Myocyte (in vitro differentiated cells): ENCODE results near the gene SLC45A1. TPM values are rescaled to one million over a fixed set of nuclear protein-coding genes. Genes with fewer than 3 reads are reported as not detected.
A peak's percentile ranks its signal among the peaks of the same experiment; 100 is the strongest.

ENCODE experiments used
- DNase-seq: peaks from one replicate; pipeline ENCODE4 v3.0.0-alpha.2; 2012; ENCODE audit warnings: low read depth
- total RNA-seq: library from RNA; depleted of rRNA; stranded (reverse); fragments of >200 nt; gene quantifications from 2 replicates; pipeline ENCODE4 v1.2.3, GENCODE V29; 2014

SLC45A1 gene
- total RNA-seq, 1 donor from 2014 or later = 0.70 TPM

DNA sequence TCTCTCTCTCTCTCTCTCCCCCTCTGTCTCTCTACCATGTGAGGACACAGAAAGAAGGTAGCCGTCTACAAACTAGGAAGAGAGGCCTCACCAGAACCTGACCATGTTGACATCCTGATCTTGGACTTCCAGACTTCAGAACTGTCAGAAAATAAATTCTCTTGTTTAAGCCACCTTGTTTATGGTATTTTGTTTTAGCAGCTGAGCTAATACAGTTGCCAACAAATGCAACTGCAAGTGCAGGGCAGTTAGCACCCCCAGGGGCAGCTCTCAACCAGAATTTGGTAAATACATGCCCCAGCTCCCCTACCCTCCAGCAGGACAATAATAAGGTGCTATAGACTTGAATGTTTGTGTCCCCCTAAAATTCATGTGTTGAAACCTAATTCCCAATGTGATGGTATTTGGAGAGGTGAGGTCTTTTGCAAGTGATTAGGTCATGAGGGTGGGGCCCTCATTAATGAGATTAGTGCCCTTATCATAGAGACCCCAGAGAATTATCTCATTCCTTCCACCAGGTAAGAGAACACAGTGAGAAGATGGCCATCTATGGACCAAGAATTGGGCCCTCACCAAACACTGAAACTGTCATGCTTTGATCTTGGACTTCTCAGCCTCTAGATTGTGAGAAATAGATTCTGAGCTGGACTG lies 6.7 kb upstream of the SLC45A1 start:
- no peak for DNase-seq

DNA sequence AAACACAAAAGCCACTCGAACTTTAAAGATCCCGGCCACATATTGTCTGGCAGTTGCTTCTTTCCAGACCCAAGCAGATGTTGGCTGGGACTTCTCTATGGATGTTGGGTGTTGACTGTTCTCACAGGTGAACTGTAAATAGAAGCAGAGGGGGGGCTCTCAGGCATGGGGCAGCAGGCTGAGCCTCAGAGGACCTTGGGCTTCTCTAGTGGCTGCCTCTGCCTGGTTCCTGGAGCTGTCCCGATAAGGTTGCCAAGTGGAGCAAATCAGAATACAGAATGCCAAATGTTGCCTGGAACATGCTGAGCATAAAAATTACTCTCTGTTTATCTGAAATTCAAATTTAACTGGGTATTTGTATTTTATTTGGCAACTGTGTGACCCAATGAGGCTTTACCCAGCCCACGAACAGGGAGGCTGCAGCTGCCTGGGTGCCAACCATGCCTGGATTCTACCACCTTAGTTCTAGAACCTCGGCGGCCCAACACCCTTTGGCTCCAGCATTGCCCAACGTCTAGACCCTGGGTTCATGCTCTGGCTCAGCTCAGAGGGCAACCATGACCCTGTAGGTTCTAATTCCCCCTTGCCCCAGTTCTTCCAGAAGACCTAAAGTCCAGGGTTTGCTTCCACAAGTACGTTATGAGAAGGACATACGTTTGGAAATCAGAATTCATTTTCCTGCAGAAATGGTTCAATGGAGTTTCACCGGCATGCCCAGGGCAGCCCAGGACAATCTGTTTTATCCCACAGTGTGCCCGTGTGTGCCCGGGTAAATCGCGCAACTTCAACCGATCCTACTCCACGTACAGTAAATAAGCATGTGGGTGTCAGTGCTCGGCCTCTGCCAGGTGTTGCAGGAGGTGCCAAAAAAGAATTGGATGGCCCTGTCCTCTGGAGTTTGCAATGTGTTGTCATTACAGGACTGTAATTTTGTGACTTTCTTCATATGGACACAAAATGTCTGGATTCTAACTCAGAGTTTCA lies 5.4 kb upstream of the SLC45A1 start:
- DNase-seq = no peak

DNA sequence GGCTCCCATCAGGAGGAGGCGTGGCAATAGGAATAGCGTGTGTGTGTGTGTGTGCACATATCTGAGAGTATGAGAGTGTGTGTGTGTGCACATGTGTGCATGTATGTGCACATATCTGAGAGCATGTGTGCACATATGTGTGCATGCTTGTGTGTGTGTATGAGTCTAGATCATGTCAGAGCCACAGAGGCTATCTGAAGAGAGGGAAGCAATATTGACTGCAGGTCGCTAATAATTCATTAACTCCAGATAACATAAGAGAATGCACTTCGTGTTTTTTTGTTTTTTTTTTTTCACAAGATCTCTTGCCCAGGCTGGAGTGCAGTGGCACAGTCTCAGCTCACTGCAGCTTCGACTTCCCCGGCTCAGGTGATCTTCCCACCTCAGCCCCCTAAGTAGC lies 4.7 kb upstream of the SLC45A1 start:
- no peak for DNase-seq

DNA sequence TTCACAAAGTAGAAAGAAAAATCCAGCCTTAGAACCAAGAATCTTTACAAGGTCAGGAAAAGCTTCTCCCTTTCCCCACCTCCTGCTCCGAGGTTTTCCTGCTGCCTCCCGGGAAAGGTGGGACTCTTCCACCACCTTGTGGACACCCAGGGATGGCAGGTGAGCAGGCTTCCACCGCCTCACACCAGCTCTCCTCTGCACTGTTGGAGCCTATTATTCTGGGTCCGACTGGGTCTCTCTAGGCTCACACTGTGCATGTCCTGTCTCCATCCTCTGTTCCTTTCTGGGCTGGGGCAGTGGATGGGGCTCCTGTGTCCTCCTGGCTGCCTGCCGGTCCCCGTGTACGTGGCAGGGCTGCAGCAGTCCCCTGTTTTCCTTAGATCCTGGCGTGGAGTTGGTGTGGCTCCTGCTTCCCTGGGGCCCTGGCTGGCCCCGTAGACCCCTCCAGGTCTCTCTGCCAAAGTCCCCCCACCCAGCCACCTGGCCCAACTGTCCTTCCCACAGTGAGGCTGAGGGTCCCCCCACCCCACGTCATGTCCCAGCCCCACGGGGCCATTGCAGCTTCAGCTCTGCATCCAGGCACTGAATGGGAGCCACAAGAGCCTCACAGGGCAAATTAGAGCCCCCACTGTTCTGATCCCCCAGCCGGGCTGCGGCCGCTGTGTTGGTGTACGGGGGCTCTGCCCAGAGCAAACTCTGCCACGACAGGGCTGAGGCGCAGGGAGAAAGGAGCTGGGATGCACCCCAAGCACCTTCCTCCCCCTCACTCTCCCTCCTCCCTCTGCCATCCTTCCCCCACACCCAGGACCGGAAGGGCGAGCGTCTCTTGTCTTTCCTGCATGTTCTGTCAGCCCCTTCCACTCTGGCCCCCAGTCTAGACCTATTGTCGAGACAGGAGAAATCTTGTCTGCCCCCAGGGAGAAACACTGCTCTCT lies 3.3 kb upstream of the SLC45A1 start:
- DNase-seq = peak; percentile 77

DNA sequence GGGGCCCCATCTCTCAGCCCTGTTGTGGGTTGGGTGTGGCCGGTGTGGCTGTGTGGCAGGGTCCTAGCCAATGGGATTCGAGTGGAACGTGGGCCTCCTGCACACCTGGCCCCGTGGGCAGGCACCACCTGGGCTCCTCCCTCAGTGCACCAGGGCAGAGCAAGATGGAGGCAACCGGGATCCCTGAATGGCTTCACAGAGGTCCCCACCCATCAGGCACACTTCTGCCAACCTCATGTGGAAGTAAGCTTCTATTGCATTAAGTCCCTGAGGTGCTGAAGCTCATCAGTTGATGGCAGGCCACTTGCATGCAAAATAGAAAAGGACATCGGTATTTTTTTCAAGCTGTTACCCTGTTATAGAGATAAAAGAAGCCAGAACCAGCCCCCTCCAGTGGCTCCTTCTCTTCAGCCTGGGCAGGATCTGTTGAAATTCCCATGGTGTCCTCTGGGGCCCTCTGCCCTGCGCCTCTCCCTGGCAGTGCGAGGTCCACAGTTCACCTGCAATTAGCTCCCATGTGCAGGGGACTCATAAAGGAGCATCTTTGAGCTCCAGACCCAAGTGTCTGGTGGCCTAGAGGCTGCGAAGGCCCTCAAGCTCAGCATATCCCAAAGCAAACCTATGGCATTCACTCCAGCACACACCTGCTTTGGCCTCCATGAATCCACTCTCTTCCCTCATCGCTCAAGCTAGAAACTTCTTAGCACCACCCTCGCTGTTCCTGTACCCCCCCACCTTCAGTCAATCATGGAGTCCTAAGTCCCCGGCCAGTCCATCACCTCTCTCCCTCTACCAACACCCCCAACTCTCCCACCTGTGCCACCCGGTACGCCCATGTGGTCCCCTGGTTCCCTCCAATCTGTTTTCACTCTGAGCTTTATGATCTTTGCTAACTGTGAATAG lies 2.1 kb upstream of the SLC45A1 start:
- DNase-seq = no peak

DNA sequence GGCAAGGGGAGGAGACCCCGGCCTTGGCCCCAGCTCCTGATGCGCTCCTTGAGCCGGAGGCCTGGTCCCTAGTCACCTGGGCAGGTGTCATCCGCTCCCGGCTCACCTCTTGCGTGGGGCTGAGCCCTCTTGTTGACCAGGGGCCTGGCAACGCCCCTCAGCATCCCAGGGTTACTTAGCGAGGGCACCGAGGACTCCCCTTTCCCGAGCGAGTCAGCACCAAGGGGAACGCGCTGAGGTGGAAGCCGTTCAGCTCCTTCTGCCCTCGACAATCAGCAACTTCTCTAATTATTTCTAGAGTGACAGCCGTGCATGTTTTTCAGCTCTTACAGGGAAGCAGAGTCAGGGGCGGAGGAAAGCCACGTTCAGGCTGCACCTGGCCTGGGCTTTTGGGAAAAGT lies 522 bp downstream of the SLC45A1 start:
- DNase-seq = no peak

DNA sequence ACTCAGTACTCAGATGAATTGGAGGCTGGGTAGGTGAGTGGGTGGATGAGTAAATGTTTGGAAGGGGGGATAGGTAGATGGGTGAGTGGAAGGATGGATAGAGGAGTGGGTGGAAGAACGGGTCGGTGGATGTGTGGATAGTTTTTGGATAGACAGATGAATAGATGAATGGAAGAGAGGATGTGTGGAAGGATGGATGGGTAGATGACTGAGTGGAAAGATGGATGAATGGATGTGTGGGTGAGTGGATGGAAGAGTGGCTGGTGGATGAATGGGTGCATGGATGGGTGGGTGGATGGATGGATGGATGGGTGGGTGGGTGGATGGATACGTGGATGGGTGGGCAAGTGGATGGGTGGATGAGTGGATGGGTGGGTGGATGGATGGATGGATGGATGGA lies 3.7 kb downstream of the SLC45A1 start:
- DNase-seq = no peak

DNA sequence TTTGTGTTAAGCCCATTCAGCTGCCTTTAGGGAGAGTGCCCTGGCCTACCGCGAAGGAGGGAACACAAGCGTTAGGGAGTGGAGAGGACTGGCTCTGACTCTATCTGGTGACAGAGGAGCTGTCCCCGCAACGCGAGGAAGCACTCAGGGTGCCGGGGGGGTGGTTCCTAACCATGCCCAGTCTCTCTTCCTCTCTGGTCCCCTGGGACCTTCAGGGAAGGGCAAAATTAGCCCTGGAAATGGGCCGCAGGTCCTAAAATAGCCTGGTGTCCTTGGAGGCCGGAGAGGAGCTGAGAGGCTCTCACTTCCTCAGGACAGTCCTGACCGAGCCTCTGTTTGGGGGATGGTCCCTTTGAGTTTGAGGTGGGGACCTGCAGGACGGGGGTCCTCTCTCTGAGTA lies 5.8 kb downstream of the SLC45A1 start:
- DNase-seq = no peak

DNA sequence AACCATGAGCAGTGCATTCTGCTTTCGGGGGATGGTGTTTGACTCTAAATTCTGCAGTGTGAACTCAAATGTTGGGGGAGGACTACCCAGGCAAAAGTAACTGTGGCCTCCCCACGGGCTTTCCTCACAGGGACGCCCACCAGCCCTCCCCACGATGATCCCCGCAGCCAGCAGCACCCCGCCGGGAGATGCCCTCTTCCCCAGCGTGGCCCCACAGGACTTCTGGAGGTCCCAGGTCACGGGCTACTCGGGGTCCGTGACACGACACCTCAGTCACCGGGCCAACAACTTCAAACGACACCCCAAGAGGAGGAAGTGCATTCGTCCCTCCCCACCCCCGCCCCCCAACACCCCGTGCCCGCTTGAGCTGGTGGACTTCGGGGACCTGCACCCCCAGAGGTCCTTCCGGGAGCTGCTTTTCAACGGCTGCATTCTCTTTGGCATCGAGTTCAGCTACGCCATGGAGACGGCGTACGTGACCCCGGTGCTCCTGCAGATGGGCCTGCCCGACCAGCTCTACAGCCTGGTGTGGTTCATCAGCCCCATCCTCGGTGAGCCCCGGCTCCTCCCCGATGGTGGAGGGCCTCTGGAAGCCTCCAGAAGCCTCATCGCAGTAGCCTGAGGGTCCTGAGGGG lies 6.4 kb downstream of the SLC45A1 start:
- DNase-seq = no peak

DNA sequence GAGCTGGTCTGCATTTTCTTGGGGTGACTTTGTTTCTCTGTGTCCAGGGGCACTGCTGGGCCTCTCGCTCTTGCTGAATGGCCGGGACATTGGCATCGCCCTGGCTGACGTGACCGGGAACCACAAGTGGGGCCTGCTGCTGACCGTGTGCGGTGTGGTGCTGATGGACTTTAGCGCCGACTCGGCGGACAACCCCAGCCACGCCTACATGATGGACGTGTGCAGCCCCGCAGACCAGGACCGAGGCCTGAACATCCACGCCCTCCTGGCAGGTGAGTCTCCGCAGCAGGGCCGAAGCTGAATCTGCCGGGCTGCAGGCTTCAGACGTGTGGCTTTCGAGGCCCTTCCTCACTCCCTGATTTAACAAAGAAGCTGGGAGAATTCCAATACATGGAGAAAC lies 7.9 kb downstream of the SLC45A1 start:
- no peak for DNase-seq

DNA sequence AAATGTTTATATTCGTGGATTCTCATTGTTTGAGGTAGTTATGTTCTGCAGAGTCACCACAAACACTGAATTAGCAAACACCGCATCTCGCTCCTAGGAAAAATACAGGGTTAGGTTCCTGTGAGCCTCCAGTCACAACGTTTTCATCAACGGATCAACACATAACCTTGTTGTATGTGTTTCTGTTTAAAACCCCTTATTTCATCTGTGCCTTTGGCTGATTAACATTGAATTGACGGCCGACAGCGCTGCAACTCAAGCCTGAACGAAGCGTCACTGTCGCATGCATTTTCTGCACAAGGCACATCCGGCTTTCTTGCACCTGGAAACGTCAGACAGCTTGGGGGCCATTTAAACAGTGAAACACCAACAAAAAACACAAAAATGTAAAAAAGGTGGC lies 8.4 kb downstream of the SLC45A1 start:
- DNase-seq = no peak

DNA sequence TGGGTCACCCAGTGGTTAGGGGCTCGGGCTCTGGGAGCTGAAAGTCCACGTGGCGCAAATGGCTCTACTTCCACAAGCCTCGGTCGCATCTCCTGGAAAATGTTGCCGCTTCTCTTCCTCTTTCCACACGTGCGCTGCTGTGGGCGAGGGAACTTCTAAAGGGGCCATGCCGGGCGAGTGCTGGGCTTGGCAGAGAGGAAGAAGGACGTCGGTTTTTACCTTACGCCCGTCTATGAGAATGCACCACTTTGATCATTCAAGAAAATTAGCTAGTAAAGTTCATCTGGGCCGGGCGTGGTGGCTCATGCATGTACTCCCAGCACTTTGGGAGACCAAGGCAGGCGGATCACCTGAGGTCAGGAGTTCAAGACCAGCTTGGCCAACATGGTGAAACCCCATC lies 10.4 kb downstream of the SLC45A1 start:
- DNase-seq = no peak

DNA sequence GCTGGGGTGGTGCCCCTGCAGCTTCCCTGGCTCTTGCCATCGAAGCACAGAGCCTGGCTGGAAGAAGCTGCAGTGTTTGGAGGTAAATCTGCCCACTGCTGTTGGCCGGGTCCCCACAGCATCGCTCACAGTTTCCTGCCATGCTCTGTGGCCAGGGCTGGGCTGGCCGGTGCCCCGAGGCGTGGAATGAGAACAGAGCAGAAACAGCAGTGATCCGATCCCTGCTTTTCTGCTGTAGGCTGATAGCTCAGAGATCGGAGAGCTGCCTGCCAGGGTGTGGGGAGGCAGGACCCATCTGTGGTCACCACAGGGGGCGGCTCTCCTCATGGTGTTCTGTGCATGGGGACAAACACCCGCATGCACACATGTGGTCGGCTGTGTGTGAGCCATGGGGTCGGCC lies 11.5 kb downstream of the SLC45A1 start:
- DNase-seq = no peak

DNA sequence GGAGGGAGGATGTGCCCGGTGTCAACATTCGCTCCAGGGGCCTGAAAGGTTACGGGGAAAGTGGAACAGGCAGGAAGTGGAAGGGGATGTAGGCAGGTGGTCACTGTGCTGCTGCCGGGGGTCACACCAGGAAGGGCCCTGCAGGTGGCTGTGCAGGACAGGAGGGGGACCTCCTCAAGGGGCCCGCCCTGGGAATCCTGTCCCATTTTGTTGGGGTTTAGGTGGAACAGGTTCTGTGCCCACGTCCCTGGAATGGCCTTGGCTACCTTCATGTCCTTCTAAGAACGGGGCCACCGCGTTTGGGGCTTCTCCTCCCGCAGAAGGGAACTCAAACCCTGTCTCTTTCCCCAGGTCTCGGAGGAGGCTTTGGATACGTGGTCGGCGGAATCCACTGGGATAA lies 11.9 kb downstream of the SLC45A1 start:
- no peak for DNase-seq

DNA sequence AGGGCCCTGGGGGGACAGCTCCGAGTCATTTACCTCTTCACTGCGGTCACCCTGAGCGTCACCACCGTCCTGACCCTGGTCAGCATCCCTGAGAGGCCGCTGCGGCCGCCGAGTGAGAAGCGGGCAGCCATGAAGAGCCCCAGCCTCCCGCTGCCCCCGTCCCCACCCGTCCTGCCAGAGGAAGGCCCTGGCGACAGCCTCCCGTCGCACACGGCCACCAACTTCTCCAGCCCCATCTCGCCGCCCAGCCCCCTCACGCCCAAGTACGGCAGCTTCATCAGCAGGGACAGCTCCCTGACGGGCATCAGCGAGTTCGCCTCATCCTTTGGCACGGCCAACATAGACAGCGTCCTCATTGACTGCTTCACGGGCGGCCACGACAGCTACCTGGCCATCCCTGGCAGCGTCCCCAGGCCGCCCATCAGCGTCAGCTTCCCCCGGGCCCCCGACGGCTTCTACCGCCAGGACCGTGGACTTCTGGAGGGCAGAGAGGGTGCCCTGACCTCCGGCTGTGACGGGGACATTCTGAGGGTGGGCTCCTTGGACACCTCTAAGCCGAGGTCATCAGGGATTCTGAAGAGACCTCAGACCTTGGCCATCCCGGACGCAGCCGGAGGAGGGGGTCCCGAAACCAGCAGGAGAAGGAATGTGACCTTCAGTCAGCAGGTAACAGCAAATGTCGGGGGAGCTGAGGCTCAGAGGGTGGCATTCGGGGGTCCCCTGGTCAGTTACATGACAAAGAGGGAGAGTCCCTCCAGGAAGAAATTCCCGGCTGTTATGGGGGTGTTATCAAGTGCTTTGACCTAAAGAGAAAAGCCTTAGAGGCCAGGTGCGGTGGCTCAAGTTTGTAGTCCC lies 12.6 kb downstream of the SLC45A1 start:
- DNase-seq = no peak

DNA sequence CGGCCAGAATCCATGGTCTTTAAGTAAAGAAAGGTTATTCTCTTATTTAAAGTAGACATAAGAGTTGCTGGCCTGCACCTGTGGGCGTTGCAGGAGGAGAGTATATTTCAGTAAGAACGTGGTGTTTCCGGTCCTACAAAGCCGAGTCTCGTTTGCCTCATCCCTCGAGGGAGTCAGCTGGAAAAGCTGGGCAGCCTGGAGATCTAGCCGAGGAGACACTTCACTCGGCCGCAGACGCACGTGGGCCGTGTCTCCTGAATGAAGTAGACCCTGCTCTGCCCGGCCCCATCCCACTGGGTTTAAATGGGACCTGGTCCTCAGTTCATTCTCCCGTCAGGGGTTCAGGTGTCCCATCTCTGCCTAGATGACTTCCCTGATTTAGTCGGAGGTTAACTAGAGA lies 14.9 kb downstream of the SLC45A1 start:
- DNase-seq = no peak

DNA sequence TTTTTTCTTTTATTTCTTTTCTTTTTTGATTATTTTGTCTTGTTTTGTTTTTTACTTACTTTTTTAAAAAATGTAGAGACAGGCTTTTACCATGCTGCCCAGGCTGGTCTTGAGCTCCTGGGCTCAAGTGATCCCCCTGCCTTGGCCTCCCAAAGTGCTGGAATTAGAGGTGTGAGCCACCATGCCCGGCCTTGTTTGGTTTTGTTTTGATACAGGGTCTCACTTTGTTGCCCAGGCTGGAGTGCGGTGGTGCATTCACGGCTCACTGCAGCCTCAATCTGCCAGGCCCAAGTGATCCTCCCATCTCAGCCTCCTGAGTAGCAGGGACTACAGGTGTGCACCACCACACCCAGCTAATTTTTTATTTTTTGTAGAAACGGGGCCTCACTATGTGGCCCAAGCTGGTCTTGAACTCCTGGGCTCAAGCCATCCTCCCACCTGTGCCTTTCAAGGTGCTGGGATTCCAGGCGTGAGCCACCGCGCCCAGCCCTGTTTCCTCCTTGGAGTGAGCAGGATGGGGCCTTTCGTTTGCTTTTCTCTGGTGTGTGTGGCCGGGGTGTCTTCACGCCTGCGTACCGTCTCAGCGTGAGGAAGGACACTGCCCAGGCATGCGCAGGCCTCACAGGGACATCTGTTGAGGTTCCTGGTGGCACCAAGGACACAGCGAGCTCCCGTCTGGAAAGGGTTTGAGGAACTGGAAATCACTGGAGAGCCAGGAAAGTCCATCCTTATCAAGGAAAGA lies 15.5 kb downstream of the SLC45A1 start:
- no peak for DNase-seq

DNA sequence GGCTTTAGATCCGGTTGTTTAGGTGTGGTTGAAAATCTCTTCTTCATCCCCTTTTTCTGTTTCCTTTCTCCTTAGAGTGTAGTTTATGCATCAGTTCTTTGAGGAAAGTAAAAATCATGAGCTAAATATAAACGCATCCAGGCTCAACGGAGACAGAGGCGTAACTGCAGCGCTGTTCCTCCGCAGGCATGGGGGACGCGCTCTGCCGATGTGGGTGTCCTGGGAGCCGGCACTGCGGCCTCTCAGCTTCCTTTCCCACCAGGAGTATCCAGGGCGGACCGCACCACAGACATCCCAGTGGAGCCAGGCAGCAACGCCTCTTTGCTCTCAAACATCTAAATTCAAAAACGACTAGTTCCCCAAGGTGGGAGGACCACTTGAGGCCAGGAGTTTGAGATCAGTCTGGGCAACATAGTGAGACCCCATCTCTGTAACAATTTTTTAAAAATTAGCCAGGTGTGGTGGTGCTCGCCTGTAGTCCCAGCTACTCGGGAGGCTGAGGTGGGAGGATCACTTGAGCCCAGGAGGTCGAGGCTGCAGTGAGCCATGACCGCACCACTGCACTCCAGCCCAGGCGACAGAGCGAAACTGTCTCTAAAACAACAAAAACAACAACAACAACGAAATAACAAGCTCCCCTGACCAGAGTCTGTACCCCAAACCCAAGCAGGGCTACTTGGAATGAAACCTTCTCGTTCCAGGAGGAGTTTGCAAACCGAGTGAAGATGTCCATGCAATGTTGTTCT lies 16.4 kb downstream of the SLC45A1 start:
- no peak for DNase-seq
